DOHH2 (cell line): ENCODE data around the gene RNF167.

Source experiments
- H3F3A ChIP-seq: fragments of 200-600 bp; sonication (generic), shearing (Covaris generic); 2 replicates; pipeline ENCODE4 v1.6.0; 2016; ENCODE audit warnings: antibody characterized with exemption, mild to moderate bottlenecking; ENCODE audit not compliant: control insufficient read depth, insufficient read depth
- H3K27ac ChIP-seq: fragments of 200-600 bp; sonication (generic); 2 replicates; pipeline ENCODE4 v1.5.1; 2014; ENCODE audit warnings: low read depth, mild to moderate bottlenecking, low read length, moderate library complexity
- H3K27me3 ChIP-seq: fragments of 200-600 bp; sonication (generic); 2 replicates; pipeline ENCODE4 v1.6.1; 2014; ENCODE audit warnings: mild to moderate bottlenecking, low read length, mixed read lengths; ENCODE audit not compliant: control insufficient read depth
- H3K36me3 ChIP-seq: fragments of 200-600 bp; sonication (generic); 2 replicates; pipeline ENCODE4 v1.6.1; 2014; ENCODE audit warnings: mild to moderate bottlenecking, low read length, moderate library complexity, mixed read lengths; ENCODE audit not compliant: control insufficient read depth
- H3K4me1 ChIP-seq: fragments of 200-600 bp; sonication (generic); 2 replicates; pipeline ENCODE4 v1.6.1; 2014; ENCODE audit warnings: mild to moderate bottlenecking, low read length, mixed read lengths; ENCODE audit not compliant: control insufficient read depth
- H3K4me2 ChIP-seq: fragments of 200-600 bp; sonication (generic); 2 replicates; pipeline ENCODE4 v1.6.0; 2014; ENCODE audit warnings: mild to moderate bottlenecking, low read length, moderate library complexity
- H3K4me3 ChIP-seq: fragments of 200-600 bp; sonication (generic); 2 replicates; pipeline ENCODE4 v1.5.1; 2014; ENCODE audit warnings: mild to moderate bottlenecking, low read length, mixed read lengths
- H3K79me2 ChIP-seq: fragments of 200-600 bp; sonication (generic); 2 replicates; pipeline ENCODE4 v1.6.1; 2014; ENCODE audit warnings: mild to moderate bottlenecking, low read length, mixed read lengths; ENCODE audit not compliant: control insufficient read depth
- H3K9me2 ChIP-seq: fragments of 200-600 bp; sonication (generic); replicated peaks from 2 replicates; pipeline ENCODE4 v1.6.1; 2014; ENCODE audit warnings: mild to moderate bottlenecking, low read length, mixed read lengths; ENCODE audit not compliant: control insufficient read depth
- H3K9me3 ChIP-seq: fragments of 200-600 bp; sonication (generic); 2 replicates; pipeline ENCODE4 v1.6.1; 2014; ENCODE audit warnings: antibody characterized with exemption, low read length, mixed read lengths; ENCODE audit not compliant: control insufficient read depth, insufficient read depth
- H4K20me1 ChIP-seq: fragments of 200-600 bp; sonication (generic); 2 replicates; pipeline ENCODE4 v1.6.0; 2014; ENCODE audit warnings: low read depth, mild to moderate bottlenecking, antibody characterized with exemption, low read length, moderate library complexity; ENCODE audit not compliant: control insufficient read depth, insufficient read depth
- CTCF ChIP-seq: fragments of 200-600 bp; sonication (generic); IDR thresholded peaks from one replicate; pipeline ENCODE4 v1.5.1; 2014; ENCODE audit warnings: antibody characterized with exemption, mild to moderate bottlenecking, low read depth, low read length; ENCODE audit not compliant: poor library complexity, severe bottlenecking
- EZH2phosphoT487 ChIP-seq: fragments of 200-600 bp; sonication (generic); IDR thresholded peaks from 2 replicates; pipeline ENCODE4 v1.6.1; 2017; ENCODE audit warnings: borderline replicate concordance, mild to moderate bottlenecking, antibody characterized with exemption, low read length, moderate library complexity, mixed read lengths

RNF167 gene

DNA sequence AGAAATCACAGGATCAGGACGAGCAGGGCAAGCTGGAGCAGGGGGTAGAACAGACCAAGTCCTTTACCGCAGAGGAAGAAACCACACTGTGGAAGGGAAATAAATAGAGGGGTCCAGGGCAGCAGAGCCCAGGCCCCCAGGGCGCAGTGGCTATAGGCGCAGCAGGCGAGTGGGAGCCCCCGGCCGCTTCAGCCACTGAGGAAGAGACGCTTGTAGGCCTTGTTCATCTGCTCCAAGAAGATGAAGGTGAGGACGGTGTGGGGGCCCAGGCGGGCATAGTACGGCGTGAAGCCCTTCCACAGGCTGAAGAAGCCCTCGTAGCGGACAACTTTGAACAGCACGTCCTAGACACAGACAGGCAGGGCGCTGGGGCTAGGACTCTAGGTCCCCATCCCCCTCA lies 2.5 kb upstream of the RNF167 start:
- Histone ChIP-seq H3K9me3 (no peaks in the 10 kb centered on the region), H3K27ac (no peak overlapping the region), H4K20me1 (no peaks in the 10 kb centered on the region; the same call in 1 of the 2 replicates), H3K4me3 (no peak overlapping the region), H3K36me3 (peaks cover 67% of the 10 kb centered on the region), H3K79me2 (peaks cover 44% of the 10 kb centered on the region), H3K9me2 (no peaks in the 10 kb centered on the region), H3K4me1 (peaks cover 37% of the 10 kb centered on the region), H3K27me3 (no peaks in the 10 kb centered on the region), H3F3A (peaks cover 18% of the 10 kb centered on the region), H3K4me2 (no peak overlapping the region)
- TF ChIP-seq CTCF (no peak), EZH2phosphoT487 (no peak)

DNA sequence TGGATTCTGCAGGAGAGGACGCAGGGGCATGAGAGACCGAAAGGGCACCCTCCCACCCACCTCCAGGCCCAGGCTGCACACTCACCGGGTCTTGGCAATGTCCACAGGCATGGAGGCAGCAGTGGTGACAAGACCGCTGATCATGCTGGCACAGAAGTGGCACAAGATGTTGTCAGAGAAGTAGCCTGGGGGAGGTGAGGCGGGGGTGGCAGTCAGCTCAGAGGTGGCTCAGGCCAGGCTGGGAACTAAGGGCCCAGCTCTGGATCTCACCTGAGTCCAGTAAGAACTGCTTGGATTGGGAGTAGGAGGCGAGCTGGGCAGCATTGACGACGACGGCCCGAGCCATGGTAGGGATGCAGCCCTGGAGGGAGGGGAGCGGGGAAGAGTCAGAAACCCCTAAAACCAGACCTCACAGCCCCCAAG lies 2.0 kb upstream of the RNF167 start:
- Histone ChIP-seq H3K79me2 (peaks cover 49% of the 10 kb centered on the region), H3K4me3 (peak overlapping the region; percentile 90; the same call in 1 of the 2 replicates), H3K27me3 (no peaks in the 10 kb centered on the region), H3K27ac (no peak overlapping the region), H3K4me2 (peak overlapping the region; percentile 94), H3K36me3 (peaks cover 72% of the 10 kb centered on the region), H3K4me1 (peaks cover 42% of the 10 kb centered on the region), H4K20me1 (no peaks in the 10 kb centered on the region; the same call in 1 of the 2 replicates), H3K9me2 (no peaks in the 10 kb centered on the region), H3F3A (peaks cover 23% of the 10 kb centered on the region), H3K9me3 (no peaks in the 10 kb centered on the region)
- TF ChIP-seq CTCF: no peak

GRCh38 chr17:4938688-4939545 lies 1.2 kb upstream of the RNF167 start:
- Histone ChIP-seq H3K4me1 (peaks cover 51% of the 10 kb centered on the region), H3K27ac (peak overlapping the region; percentile 92), H3F3A (peaks cover 29% of the 10 kb centered on the region), H4K20me1 (no peaks in the 10 kb centered on the region; the same call in 1 of the 2 replicates), H3K27me3 (no peaks in the 10 kb centered on the region), H3K79me2 (peaks cover 57% of the 10 kb centered on the region), H3K4me2 (peak overlapping the region; percentile 94), H3K4me3 (peak overlapping the region; percentile 90), H3K9me3 (no peaks in the 10 kb centered on the region), H3K9me2 (no peaks in the 10 kb centered on the region), H3K36me3 (peaks cover 81% of the 10 kb centered on the region)
- TF ChIP-seq EZH2phosphoT487: no peak
- TF ChIP-seq CTCF: peak; percentile 15
